Activated T-helper 1 cell treated with anti-CD3 and anti-CD28 coated beads, Interleukin-12 subunit alpha, Interleukin-12 subunit beta, Interleukin-2, Interleukin-4 antibody, amounts not matched to agents 30 ng/mL and 10 ng/mL and 1 ng/mL, durations not matched to agents 14 hours and 24 hours and 36 hours (primary cell): Measurements from ENCODE around the gene S100A4. TPM values are rescaled to one million over a fixed set of nuclear protein-coding genes. Genes with fewer than 3 reads are reported as not detected.
A peak's percentile ranks its signal among the peaks of the same experiment; 100 is the strongest.
"Not testable (repeated sequence)": the region's sequence is repeated elsewhere in the genome, so short reads cannot be mapped to it uniquely, and the experiment has no call there.

Source experiments
- DNase-seq: peaks from one replicate; pipeline ENCODE4 v3.0.0; 2021; ENCODE audit warnings: low spot score
- H3K27ac Mint-ChIP-seq: one replicate; pipeline ENCODE4 v1.8.0; 2021; ENCODE audit warnings: mild to moderate bottlenecking, mixed read lengths
- H3K27me3 Mint-ChIP-seq: one replicate; pipeline ENCODE4 v1.8.0; 2022; ENCODE audit warnings: mild to moderate bottlenecking, moderate library complexity, mixed read lengths; ENCODE audit not compliant: insufficient read depth
- H3K36me3 Mint-ChIP-seq: one replicate; pipeline ENCODE4 v1.8.0; 2021; ENCODE audit warnings: low read depth, mixed read lengths
- H3K4me1 Mint-ChIP-seq: one replicate; pipeline ENCODE4 v1.8.0; 2021; ENCODE audit warnings: low read depth, mixed read lengths
- H3K4me3 Mint-ChIP-seq: one replicate; pipeline ENCODE4 v1.8.0; 2021; ENCODE audit warnings: mild to moderate bottlenecking, moderate library complexity, mixed read lengths
- H3K9me3 Mint-ChIP-seq: one replicate; pipeline ENCODE4 v1.8.0; 2021; ENCODE audit warnings: mixed read lengths
- intact Hi-C: fragments of 100-400 bp; cut with micrococcal nuclease; formaldehyde crosslinking; loops from one replicate; pipeline ENCODE4 v1.15.1; 2024
- total RNA-seq: library from RNA; stranded (reverse); gene quantifications from 2 replicates; pipeline ENCODE4 v1.2.3, GENCODE V29; 2022

The S100A4 gene
- 165 and 167 TPM in 2 replicates for total RNA-seq

- H3K9me3 Mint-ChIP-seq: no peaks in the 10 kb centered on the region
- peak; percentile 93 for DNase-seq
- H3K27ac Mint-ChIP-seq: peak within 1 kb of the TSS; percentile 99
- H3K27me3 Mint-ChIP-seq: peaks cover 2% of the 10 kb centered on the region
- peaks cover 27% of the 10 kb centered on the region for H3K36me3 Mint-ChIP-seq
- H3K4me1 Mint-ChIP-seq: peaks cover 83% of the 10 kb centered on the region
- intact Hi-C loops: loop anchor here (1.0 to 10.0 kb wide), 5 partner anchors 9 to 419 kb away; partner anchors contain the start of genes CREB3L4, ILF2 and SLC39A1
- H3K4me3 Mint-ChIP-seq: peak within 1 kb of the TSS; percentile 90
Observed at GRCh38 chr1:153545067-153546055, at the start of gene S100A4. Gene S100A4, minus strand, starts transcription at chr1:153545806. Its CDS starts 1,012 bp downstream, at chr1:153544794.

GRCh38 chr1:153592748-153593147 is 47.1 kb upstream of the S100A4 start:
- no peaks in the 10 kb centered on the region for H3K9me3 Mint-ChIP-seq
- H3K4me3 Mint-ChIP-seq: no peak overlapping the region
- H3K36me3 Mint-ChIP-seq: no peaks in the 10 kb centered on the region
- H3K27ac Mint-ChIP-seq: no peak overlapping the region
- H3K4me1 Mint-ChIP-seq: no peaks in the 10 kb centered on the region
- H3K27me3 Mint-ChIP-seq: peaks cover 3% of the 10 kb centered on the region
- no peak for DNase-seq
- intact Hi-C loops: no loop called here

GRCh38 chr1:153588482-153588881 is 42.9 kb upstream of the S100A4 start:
- intact Hi-C loops: no loop called here
- no peaks in the 10 kb centered on the region for H3K9me3 Mint-ChIP-seq

GRCh38 chr1:153588033-153588432 is 42.4 kb upstream of the S100A4 start:
- intact Hi-C loops, DNase-seq, H3K36me3 Mint-ChIP-seq, H3K27ac Mint-ChIP-seq, H3K4me3 Mint-ChIP-seq, H3K4me1 Mint-ChIP-seq, H3K9me3 Mint-ChIP-seq: not testable (repeated sequence)
- peaks cover 12% of the 10 kb centered on the region for H3K27me3 Mint-ChIP-seq

More at GRCh38 chr1:153588482-153588881, 42.9 kb upstream of the S100A4 start:
- no peak for DNase-seq
- H3K27me3 Mint-ChIP-seq: peaks cover 12% of the 10 kb centered on the region
- no peaks in the 10 kb centered on the region for H3K4me1 Mint-ChIP-seq
- H3K36me3 Mint-ChIP-seq: no peaks in the 10 kb centered on the region
- no peak overlapping the region for H3K27ac Mint-ChIP-seq
- no peak overlapping the region for H3K4me3 Mint-ChIP-seq

GRCh38 chr1:153587314-153587713 is 41.7 kb upstream of the S100A4 start:
- H3K4me1 Mint-ChIP-seq: no peaks in the 10 kb centered on the region
- intact Hi-C loops: no loop called here
- peaks cover 12% of the 10 kb centered on the region for H3K27me3 Mint-ChIP-seq
- H3K4me3 Mint-ChIP-seq: no peak overlapping the region
- no peak overlapping the region for H3K27ac Mint-ChIP-seq
- no peaks in the 10 kb centered on the region for H3K9me3 Mint-ChIP-seq
- H3K36me3 Mint-ChIP-seq: no peaks in the 10 kb centered on the region
- DNase-seq: no peak

GRCh38 chr1:153586347-153586746 is 40.7 kb upstream of the S100A4 start:
- DNase-seq: no peak
- Mint-ChIP-seq H3K27me3 (peaks cover 12% of the 10 kb centered on the region), H3K36me3 (no peaks in the 10 kb centered on the region), H3K4me3 (no peak overlapping the region), H3K9me3 (no peaks in the 10 kb centered on the region), H3K4me1 (no peaks in the 10 kb centered on the region), H3K27ac (no peak overlapping the region)
- intact Hi-C loops: no loop called here

- H3K4me3 Mint-ChIP-seq: no peak overlapping the region
- H3K36me3 Mint-ChIP-seq: no peaks in the 10 kb centered on the region
- H3K27ac Mint-ChIP-seq: no peak overlapping the region
- no peaks in the 10 kb centered on the region for H3K9me3 Mint-ChIP-seq
- intact Hi-C loops: no loop called here
- H3K4me1 Mint-ChIP-seq: no peaks in the 10 kb centered on the region
- DNase-seq: no peak
- H3K27me3 Mint-ChIP-seq: peaks cover 12% of the 10 kb centered on the region
Observed at GRCh38 chr1:153585006-153585405, 39.4 kb upstream of the S100A4 start.

GRCh38 chr1:153583976-153584375 is 38.4 kb upstream of the S100A4 start:
- DNase-seq: no peak
- Mint-ChIP-seq H3K4me1 (no peaks in the 10 kb centered on the region), H3K9me3 (no peaks in the 10 kb centered on the region), H3K27ac (no peak overlapping the region), H3K36me3 (no peaks in the 10 kb centered on the region), H3K27me3 (peaks cover 15% of the 10 kb centered on the region), H3K4me3 (no peak overlapping the region)
- intact Hi-C loops: loop anchor here (1.0 kb wide), 1 partner anchor 21 kb away; no protein-coding TSS in a partner anchor

- H3K36me3 Mint-ChIP-seq, intact Hi-C loops, DNase-seq, H3K4me1 Mint-ChIP-seq, H3K27ac Mint-ChIP-seq, H3K9me3 Mint-ChIP-seq, H3K4me3 Mint-ChIP-seq: not testable (repeated sequence)
- H3K27me3 Mint-ChIP-seq: peaks cover 19% of the 10 kb centered on the region
Observed at GRCh38 chr1:153583514-153583913, 37.9 kb upstream of the S100A4 start.

GRCh38 chr1:153582836-153583235 is 37.2 kb upstream of the S100A4 start:
- DNase-seq, H3K4me3 Mint-ChIP-seq, H3K36me3 Mint-ChIP-seq, H3K4me1 Mint-ChIP-seq, intact Hi-C loops, H3K27ac Mint-ChIP-seq, H3K9me3 Mint-ChIP-seq: not testable (repeated sequence)
- peaks cover 26% of the 10 kb centered on the region for H3K27me3 Mint-ChIP-seq

- no peak for DNase-seq
- no peak overlapping the region for H3K4me3 Mint-ChIP-seq
- no peak overlapping the region for H3K27ac Mint-ChIP-seq
- H3K4me1 Mint-ChIP-seq: no peaks in the 10 kb centered on the region
- no peaks in the 10 kb centered on the region for H3K36me3 Mint-ChIP-seq
- intact Hi-C loops: no loop called here
- H3K27me3 Mint-ChIP-seq: peaks cover 26% of the 10 kb centered on the region
- no peaks in the 10 kb centered on the region for H3K9me3 Mint-ChIP-seq
Observed at GRCh38 chr1:153578936-153579335, 33.3 kb upstream of the S100A4 start.

- Mint-ChIP-seq H3K27ac (no peak overlapping the region), H3K27me3 (peaks cover 26% of the 10 kb centered on the region), H3K4me1 (no peaks in the 10 kb centered on the region), H3K9me3 (no peaks in the 10 kb centered on the region), H3K4me3 (no peak overlapping the region), H3K36me3 (no peaks in the 10 kb centered on the region)
- no peak for DNase-seq
- intact Hi-C loops: no loop called here
Observed at GRCh38 chr1:153578490-153578889, 32.9 kb upstream of the S100A4 start.

GRCh38 chr1:153577624-153578051 is 32.0 kb upstream of the S100A4 start:
- intact Hi-C loops: no loop called here

More at GRCh38 chr1:153577624-153578051, 32.0 kb upstream of the S100A4 start:
- peaks cover 8% of the 10 kb centered on the region for H3K4me1 Mint-ChIP-seq
- no peak overlapping the region for H3K27ac Mint-ChIP-seq
- H3K9me3 Mint-ChIP-seq: no peaks in the 10 kb centered on the region
- no peaks in the 10 kb centered on the region for H3K36me3 Mint-ChIP-seq
- no peak for DNase-seq
- no peak overlapping the region for H3K4me3 Mint-ChIP-seq
- peaks cover 26% of the 10 kb centered on the region for H3K27me3 Mint-ChIP-seq
